Choroid plexus epithelial cell (primary cell): ENCODE data around the gene HSD11B1L.

Experiments used
- DNase-seq: peaks from one replicate; pipeline ENCODE4 v3.0.0-alpha.2; 2010; ENCODE audit warnings: low read depth
- H3K4me3 ChIP-seq: 2 replicates; pipeline ENCODE4 v1.5.1; 2011; ENCODE audit warnings: low read depth, mild to moderate bottlenecking, control low read depth, low read length, moderate library complexity
- TF ChIP-seq, protein P1 (sequence below): conservative IDR thresholded peaks from 2 replicates; pipeline ENCODE4 v1.5.1; 2011; ENCODE audit warnings: low read depth, mild to moderate bottlenecking, control low read depth, inconsistent platforms, low read length, moderate library complexity

HSD11B1L gene, protein sequence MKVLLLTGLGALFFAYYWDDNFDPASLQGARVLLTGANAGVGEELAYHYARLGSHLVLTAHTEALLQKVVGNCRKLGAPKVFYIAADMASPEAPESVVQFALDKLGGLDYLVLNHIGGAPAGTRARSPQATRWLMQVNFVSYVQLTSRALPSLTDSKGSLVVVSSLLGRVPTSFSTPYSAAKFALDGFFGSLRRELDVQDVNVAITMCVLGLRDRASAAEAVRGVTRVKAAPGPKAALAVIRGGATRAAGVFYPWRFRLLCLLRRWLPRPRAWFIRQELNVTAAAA

DNA sequence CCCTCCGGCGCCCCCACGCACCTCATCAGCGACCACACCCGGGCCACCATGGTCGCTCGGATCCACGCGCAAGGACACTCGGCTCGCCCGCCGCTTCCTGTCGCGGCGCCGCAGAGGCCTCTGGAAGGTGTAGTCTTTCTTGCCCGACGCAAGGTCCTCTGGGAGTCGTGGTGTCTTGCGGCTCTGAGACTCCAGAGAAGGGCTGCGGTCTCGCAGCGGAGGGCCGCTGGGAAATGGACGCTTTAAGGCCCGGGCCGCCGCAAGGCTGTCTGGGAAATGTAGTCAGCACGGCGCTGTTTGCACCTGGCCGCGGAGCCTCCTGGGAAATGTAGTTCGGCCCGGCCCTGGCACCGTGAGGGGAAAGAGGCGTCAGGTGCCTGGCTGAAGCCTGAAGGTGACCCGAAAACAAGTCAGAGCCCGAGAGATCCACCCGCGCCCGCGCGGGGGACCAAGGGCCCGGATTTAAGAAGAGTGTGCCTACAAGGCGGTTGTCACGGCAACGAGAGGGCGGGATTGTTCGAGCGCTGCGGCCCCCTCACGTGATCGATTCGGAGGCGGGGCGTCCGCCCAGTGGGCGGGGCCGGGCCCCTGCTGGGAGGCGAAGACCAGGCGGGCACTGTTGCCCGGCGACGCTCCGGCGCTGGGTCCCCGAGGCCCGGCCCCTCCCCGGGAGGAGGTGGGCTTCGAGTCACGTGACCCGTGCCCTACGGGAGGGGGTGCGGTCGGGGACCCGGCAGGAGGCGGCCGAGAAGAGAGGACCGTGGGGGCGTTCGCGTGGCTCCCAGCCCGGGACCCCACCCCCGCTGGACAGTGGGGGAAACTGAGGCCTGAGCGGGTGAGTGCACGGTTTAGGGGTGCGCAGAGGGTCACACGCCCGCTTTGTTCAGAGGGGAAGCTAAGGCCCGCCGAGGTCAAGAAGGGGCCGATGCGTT, at the start of gene HSD11B1L, which contains the start of gene MICOS13:
Gene HSD11B1L, plus strand, starts transcription at position 591 of the 932 bp plus-strand sequence. CDS start 3,806 bp downstream, outside the sequence.
Gene MICOS13, minus strand, starts transcription at position 80 of the 932 bp plus-strand sequence. Its CDS starts 30 bp downstream, at position 50.
- peak; percentile 99 for DNase-seq
- peak within 1 kb of the TSS; percentile 92 for H3K4me3 ChIP-seq
- TF ChIP-seq, protein P1, sequence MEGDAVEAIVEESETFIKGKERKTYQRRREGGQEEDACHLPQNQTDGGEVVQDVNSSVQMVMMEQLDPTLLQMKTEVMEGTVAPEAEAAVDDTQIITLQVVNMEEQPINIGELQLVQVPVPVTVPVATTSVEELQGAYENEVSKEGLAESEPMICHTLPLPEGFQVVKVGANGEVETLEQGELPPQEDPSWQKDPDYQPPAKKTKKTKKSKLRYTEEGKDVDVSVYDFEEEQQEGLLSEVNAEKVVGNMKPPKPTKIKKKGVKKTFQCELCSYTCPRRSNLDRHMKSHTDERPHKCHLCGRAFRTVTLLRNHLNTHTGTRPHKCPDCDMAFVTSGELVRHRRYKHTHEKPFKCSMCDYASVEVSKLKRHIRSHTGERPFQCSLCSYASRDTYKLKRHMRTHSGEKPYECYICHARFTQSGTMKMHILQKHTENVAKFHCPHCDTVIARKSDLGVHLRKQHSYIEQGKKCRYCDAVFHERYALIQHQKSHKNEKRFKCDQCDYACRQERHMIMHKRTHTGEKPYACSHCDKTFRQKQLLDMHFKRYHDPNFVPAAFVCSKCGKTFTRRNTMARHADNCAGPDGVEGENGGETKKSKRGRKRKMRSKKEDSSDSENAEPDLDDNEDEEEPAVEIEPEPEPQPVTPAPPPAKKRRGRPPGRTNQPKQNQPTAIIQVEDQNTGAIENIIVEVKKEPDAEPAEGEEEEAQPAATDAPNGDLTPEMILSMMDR: no peak

DNA sequence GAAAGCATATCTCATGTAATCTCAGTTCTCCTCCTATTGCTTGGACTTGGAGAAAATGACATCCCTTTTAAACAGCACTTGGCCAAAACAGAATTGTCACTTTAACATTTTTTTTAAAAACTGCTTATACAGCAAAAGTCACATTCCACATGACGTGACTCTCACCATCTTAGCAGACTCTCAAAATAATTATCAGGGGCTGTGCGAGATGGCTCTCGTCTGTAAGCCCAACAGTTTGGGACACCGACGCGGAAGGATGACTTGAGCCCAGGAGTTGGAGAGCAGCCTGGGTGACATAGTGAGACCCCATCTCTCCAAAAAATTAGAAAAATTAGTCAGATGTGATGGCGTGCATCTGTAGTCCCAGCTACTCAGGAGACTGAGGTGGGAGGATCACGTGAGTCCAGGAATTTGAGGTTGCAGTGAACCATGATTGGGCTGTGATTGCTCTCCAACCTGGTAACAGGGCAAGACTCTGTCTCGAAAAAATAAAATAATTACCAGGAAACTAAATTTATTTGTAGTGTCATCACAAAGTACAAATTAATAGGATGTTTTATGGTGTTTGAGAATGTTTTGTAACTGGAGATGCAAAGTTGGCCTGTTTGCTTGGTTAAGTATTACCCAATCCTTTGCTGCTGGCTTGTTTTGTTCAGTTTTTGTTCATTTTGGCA, 49.1 kb upstream of the HSD11B1L start:
- DNase-seq: peak; percentile 36
- no peak overlapping the region for H3K4me3 ChIP-seq
- TF ChIP-seq, protein P1: no peak

DNA sequence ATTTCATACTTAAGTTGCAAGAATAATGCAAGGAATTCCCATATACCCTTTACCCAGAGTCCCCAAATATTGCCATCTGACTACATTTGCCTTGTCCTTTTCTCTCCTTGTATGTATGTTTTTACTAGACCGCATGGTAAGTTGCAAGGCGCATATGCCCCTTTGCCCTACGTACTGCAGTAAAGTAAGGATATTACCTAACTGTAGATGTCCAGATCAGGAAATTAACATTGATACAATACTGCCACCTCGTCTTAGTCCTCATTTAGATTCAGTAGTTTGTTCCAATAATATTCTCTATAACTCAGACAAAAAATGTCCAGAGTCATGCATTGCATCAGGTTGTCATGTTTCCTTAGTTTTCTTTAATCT, 48.6 kb upstream of the HSD11B1L start:
- no peak overlapping the region for H3K4me3 ChIP-seq
- DNase-seq: no peak
- TF ChIP-seq, protein P1: no peak

DNA sequence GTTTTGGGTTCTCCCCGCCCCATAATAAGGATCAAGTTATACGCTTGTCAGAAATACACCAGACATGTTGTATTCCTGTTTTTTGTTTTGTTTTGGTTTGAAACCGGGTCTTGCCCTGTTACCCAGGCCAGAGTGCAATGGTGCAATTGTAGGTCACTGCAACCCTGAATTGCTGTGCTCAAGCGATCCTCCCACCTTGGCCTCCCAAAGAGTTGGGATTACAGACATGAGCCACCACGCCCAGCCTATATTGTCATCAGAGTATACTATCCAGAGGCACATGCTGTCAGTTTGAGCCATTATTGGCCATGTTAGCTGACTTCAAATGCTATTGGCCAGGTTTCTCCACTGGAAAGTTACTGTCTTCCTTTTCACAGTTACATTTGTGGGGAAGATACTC, 48.2 kb upstream of the HSD11B1L start:
- TF ChIP-seq, protein P1: no peak
- no peak overlapping the region for H3K4me3 ChIP-seq

DNA sequence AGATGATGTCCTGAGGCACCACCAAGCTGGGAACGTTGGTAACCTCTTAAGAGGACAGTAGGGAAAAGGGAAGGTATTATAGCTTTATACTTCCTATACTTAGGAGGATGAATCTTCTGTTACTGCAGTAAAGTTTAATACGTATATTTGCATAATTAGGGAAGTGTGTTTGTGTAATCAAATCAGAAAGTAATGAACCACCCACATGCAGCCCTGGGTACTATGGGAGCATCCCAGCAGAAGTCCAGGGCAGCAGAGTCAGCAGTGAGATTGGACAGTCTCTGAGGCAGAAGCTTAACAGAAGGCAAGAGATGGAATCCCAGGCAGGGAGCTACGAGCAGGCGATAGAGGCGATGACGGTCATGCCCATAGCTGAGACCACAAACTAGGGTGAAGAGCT, 45.4 kb upstream of the HSD11B1L start:
- TF ChIP-seq, protein P1: no peak

More for the DNA sequence above, 48.2 kb upstream of the HSD11B1L start:
- DNase-seq: no peak

DNA sequence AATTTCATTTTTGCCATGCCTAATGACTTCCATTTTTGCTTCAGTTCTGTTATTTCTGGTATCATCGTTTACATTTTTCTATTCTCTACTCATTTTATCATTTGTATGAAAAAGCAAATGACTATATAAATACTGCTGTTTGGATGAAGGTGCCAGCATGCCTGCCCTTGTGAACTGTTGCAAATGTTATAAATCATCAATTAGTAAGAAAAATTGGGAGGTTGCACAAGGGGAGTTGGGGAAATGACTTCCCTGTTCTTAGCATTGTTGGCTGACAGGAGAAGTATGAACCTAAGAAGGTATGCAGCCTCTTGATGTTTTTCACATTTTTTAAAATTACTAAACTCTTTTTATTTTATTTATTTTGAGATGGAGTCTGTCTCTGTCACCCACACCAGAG, 42.9 kb upstream of the HSD11B1L start:
- TF ChIP-seq, protein P1: no peak
- DNase-seq: no peak
- no peak overlapping the region for H3K4me3 ChIP-seq

More for the DNA sequence above, 45.4 kb upstream of the HSD11B1L start:
- H3K4me3 ChIP-seq: no peak overlapping the region
- DNase-seq: no peak
